Transverse colon (tissue), 4 donors: ENCODE results near the gene PIGR. TPM values are rescaled to one million over a fixed set of nuclear protein-coding genes. Genes with fewer than 3 reads are reported as not detected.

Experiments used
- DNase-seq: peaks from one replicate; pipeline ENCODE4 v3.0.0-alpha.2; 2019
- H3K27ac ChIP-seq, 4 donors: fragments of 200-600 bp; sonication (generic); 2 replicates each; pipeline ENCODE4 v1.5.1; 2016 to 2018; ENCODE audit warnings: inconsistent platforms in 4 of 4
- H3K27me3 ChIP-seq: fragments of 200-600 bp; sonication (generic); 2 replicates; pipeline ENCODE4 v1.5.1; 2017; ENCODE audit warnings: inconsistent platforms
- H3K36me3 ChIP-seq, 4 donors: fragments of 200-600 bp; sonication (generic); 2 replicates each; pipeline ENCODE4 v1.5.1; 2017 to 2019; ENCODE audit warnings: inconsistent platforms in 4 of 4
- H3K4me1 ChIP-seq, 4 donors: fragments of 200-600 bp; sonication (generic); 2 replicates each; pipeline ENCODE4 v1.5.1; 2017 to 2020; ENCODE audit warnings: inconsistent platforms in 4 of 4
- H3K4me3 ChIP-seq, 4 donors: fragments of 200-600 bp; sonication (generic); 1 replicate in 1 of 4; 2 replicates in 3 of 4; pipeline versions ENCODE4 v1.5.1 to v1.6.1; 2017 to 2019; ENCODE audit warnings: inconsistent platforms in 4 of 4
- H3K9me3 ChIP-seq, 2 donors: fragments of 200-600 bp; sonication (generic); 2 replicates each; pipeline ENCODE4 v1.5.1; 2017 to 2019; ENCODE audit warnings: inconsistent platforms in 2 of 2
- CTCF ChIP-seq, 5 experiments: fragments of 200-600 bp in 3 of 5; fragments of 450-650 bp in 2 of 5; sonication (generic) in 3 of 5; IDR thresholded peaks; 1 replicate in 2 of 5; 2 replicates in 3 of 5; pipeline ENCODE4 v1.5.1; 2016 to 2017; ENCODE audit warnings: antibody characterized with exemption in 5 of 5, inconsistent platforms in 3 of 5, mild to moderate bottlenecking in 2 of 5, moderate library complexity in 1 of 5
- EP300 ChIP-seq: sonication (generic); formaldehyde crosslinking; IDR thresholded peaks from one replicate; pipeline ENCODE4 v1.6.1; 2017; ENCODE audit warnings: antibody characterized with exemption, low read depth
- POLR2A ChIP-seq: fragments of 450-650 bp; IDR thresholded peaks from one replicate; pipeline ENCODE4 v1.6.1; 2016; ENCODE audit warnings: antibody characterized with exemption, mild to moderate bottlenecking, moderate library complexity
- POLR2AphosphoS5 ChIP-seq, 3 donors: sonication (generic); formaldehyde crosslinking; IDR thresholded peaks; one replicate each; pipeline ENCODE4 v1.6.1; 2016; ENCODE audit warnings: antibody characterized with exemption in 3 of 3
- WGBS, 2 donors: methylation state at CpG; one replicate each; pipeline ENCODE4 v1.1.5; 2018; ENCODE audit warnings: low coverage in 1 of 2; 5-methylcytosine and 5-hydroxymethylcytosine counted together
- in situ Hi-C, 4 donors: fragments of 200-750 bp; cut with MboI; loops; one replicate each; pipeline versions ENCODE4 v1.15.0 to v1.15.1; 2017; ENCODE audit warnings: low sequenced_read_pairs in 3 of 4, low pct_ligation_motif_present in 1 of 4, low pct_unique_long_range_greater_than_20kb in 1 of 4
- intact Hi-C: fragments of 100-400 bp; cut with DNase I; formaldehyde crosslinking; loops from one replicate; pipeline ENCODE4 v1.15.1; 2023; ENCODE audit warnings: low total_unique reads
- total RNA-seq, 4 donors: library from RNA; depleted of rRNA; stranded (reverse); fragments of >200 nt; gene quantifications; one replicate each; pipeline ENCODE4 v1.1.0, GENCODE V29; 2016

Gene PIGR
- total RNA-seq, 4 donors from 2014 or later: 3,370 to 10,796 (median 6,659) TPM

DNA sequence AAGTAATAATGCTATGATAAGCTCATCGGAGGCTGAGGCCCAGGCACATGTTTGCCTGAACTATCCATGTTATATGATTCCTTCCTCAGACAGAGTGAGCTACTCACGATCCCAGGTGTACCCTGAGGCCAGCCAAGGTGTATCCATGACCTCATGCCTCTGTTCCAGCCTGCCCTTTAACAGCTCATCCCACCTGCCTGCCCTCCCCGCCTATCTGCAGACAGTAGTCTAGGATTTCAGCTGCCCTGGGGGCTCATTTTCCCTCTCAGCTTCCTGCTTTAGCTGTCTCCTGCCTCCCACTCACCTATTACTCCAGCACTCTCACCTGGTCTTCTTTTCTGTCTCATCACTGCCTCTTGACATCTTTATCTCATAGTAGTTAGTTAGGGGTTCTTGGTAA is 50.9 kb downstream of the PIGR start:
- TF ChIP-seq POLR2AphosphoS5 (IDR thresholded peaks at IDR 0.05) (no peak), POLR2A (no peak), CTCF (IDR thresholded peaks at IDR 0.05) (no peak), EP300 (no peak)
- H3K27ac ChIP-seq: no peak overlapping the region
- no peak for DNase-seq

GRCh38 chr1:206893380-206893779 is 52.9 kb downstream of the PIGR start:
- Histone ChIP-seq H3K36me3 (no peaks in the 10 kb centered on the region), H3K9me3 (no peaks in the 10 kb centered on the region), H3K4me1 (peaks cover 0 to 7% (median 0%) of the 10 kb centered on the region in 4 donors), H3K27ac (no peak overlapping the region), H3K4me3 (no peak overlapping the region), H3K27me3 (peaks cover 8% of the 10 kb centered on the region)
- in situ Hi-C loops (no loop called here), intact Hi-C loops (no loop called here)
- TF ChIP-seq CTCF (IDR thresholded peaks at IDR 0.05) (no peak), POLR2AphosphoS5 (IDR thresholded peaks at IDR 0.05) (no peak), POLR2A (no peak), EP300 (no peak)
- 70 to 86% methylated on average over 2 of the region's 2 CpGs for WGBS, 2 donors
- no peak for DNase-seq

More for the DNA sequence above, 50.9 kb downstream of the PIGR start:
- Histone ChIP-seq H3K36me3 (no peaks in the 10 kb centered on the region), H3K9me3 (no peaks in the 10 kb centered on the region), H3K27me3 (peaks cover 8% of the 10 kb centered on the region), H3K4me1 (peaks cover 0 to 7% (median 0%) of the 10 kb centered on the region in 4 donors), H3K4me3 (no peak overlapping the region)
- WGBS, 2 donors: 70% methylated on average over 3 of the region's 3 CpGs; no CpG with 5 or more reads in 1 of the 2 donors
- in situ Hi-C loops (no loop called here), intact Hi-C loops (no loop called here)

DNA sequence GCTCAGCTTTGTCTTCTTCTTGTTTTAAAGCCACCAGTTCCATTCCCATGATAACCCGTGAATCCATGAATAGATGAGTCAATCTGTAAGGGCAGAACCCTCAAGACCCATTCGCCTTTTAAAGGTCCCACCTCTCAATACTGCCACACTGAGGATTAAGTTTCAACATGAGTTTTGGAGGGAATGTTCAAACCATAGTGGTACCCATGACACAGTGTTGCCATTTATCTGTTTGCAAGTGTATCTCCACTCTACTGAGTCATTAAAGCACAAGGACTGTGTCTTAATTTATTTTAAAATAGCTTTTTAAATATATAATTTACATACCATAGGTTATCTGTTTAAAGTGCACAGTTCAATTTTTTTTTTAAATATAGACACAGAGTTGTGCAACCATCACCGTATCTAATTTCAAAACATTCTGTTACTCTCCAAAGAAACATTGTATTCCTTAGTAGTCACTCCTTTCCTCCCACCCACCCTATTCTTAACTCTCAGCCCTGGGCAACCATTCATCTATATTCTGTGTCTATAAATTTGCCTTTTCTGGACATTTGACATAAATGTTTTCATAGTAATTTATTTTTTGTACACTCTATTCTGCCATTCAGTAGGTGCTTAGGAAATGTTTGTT is 53.8 kb downstream of the PIGR start:
- peaks cover 3% of the 10 kb centered on the region for H3K27me3 ChIP-seq
- H3K27ac ChIP-seq: no peak overlapping the region
- peaks cover 0 to 7% (median 0%) of the 10 kb centered on the region in 4 donors for H3K4me1 ChIP-seq
- intact Hi-C loops (no loop called here), in situ Hi-C loops (no loop called here)
- H3K9me3 ChIP-seq: no peaks in the 10 kb centered on the region
- H3K36me3 ChIP-seq: no peaks in the 10 kb centered on the region
- TF ChIP-seq POLR2A (no peak), POLR2AphosphoS5 (IDR thresholded peaks at IDR 0.05) (no peak), CTCF (IDR thresholded peaks at IDR 0.05) (no peak)
- 64 to 90% methylated on average over 3 of the region's 3 CpGs for WGBS, 2 donors
- no peak for DNase-seq
- H3K4me3 ChIP-seq: no peak overlapping the region

- H3K4me1 ChIP-seq: peaks cover 0 to 7% (median 0%) of the 10 kb centered on the region in 4 donors
- no peak overlapping the region for H3K27ac ChIP-seq
- in situ Hi-C loops: no loop called here
- H3K4me3 ChIP-seq: no peak overlapping the region
- H3K27me3 ChIP-seq: peaks cover 3% of the 10 kb centered on the region
- 70% methylated on average over 1 of the region's 1 CpG; no CpG with 5 or more reads in 1 of the 2 donors for WGBS, 2 donors
- no peaks in the 10 kb centered on the region for H3K36me3 ChIP-seq
- TF ChIP-seq POLR2AphosphoS5 (IDR thresholded peaks at IDR 0.05) (no peak), CTCF (IDR thresholded peaks at IDR 0.05) (no peak), POLR2A (no peak), EP300 (no peak)
- no peak for DNase-seq
- intact Hi-C loops: no loop called here
- no peaks in the 10 kb centered on the region for H3K9me3 ChIP-seq
These were observed 54.9 kb downstream of the PIGR start for GRCh38 chr1:206891412-206891811.
